HepG2 (cell line): ENCODE data around the gene GALNTL6. TPM values are rescaled to one million over a fixed set of nuclear protein-coding genes. Genes with fewer than 3 reads are reported as not detected.

Experiments
- ATAC-seq: fragments of 200-7000 bp; cut with Tn5 transposase; 3 replicates; pipeline ENCODE4 v1.9.1; 2020; ENCODE audit warnings: mild to moderate bottlenecking, moderate library complexity
- BruUV-seq: library from RNA; stranded (reverse); fragments of 400-500 nt; replicated peaks from 2 replicates; lab custom pipeline; 2021; lab: Mats Ljungman, UMichigan
- CTCF ChIA-PET: fragments of 300-600 bp; formaldehyde crosslinking; extraction: SDS; loops from one replicate; lab custom pipeline; 2021; ENCODE audit warnings: low total read pairs, inconsistent platforms, low intra/inter-chr PET ratio; lab: Yijun Ruan, JAX
- POLR2A ChIA-PET: fragments of 350-600 bp; sonication (Branson Sonifier 250); formaldehyde crosslinking; loops from one replicate; lab custom pipeline; 2020; ENCODE audit warnings: antibody characterized with exemption, inconsistent platforms; lab: Yijun Ruan, JAX
- DNase-seq: peaks from one replicate; pipeline ENCODE4 v3.0.0-alpha.2; 2015; ENCODE audit warnings: low spot score
- FAIRE-seq: peaks from 3 replicates; lab custom pipeline; 2011; peaks lifted over from hg19 to GRCh38; lab: Jason Lieb, UNC
- H2AFZ ChIP-seq: one replicate; pipeline ENCODE4 v1.6.1; 2011; ENCODE audit warnings: low read length, inconsistent platforms
- H3K27ac ChIP-seq: fragments of 300-600 bp; 3 replicates; pipeline ENCODE4 v1.8.0; 2011; ENCODE audit warnings: mixed run types, mild to moderate bottlenecking, mixed read lengths, low read length, inconsistent platforms; ENCODE audit not compliant: insufficient read depth; ENCODE audit errors: extremely low read length
- H3K27me3 ChIP-seq, 2 experiments: fragments of 200-600 bp in 1 of 2; 2 replicates in 1 of 2; 3 replicates in 1 of 2; pipeline versions ENCODE4 v1.6.0 to v1.8.0; 2011; ENCODE audit warnings: low read length in 2 of 2, mild to moderate bottlenecking in 2 of 2, moderate library complexity in 2 of 2, inconsistent platforms in 1 of 2; ENCODE audit not compliant: insufficient read depth in 2 of 2, control insufficient read depth in 1 of 2
- H3K36me3 ChIP-seq, 2 experiments: fragments of 200-600 bp in 1 of 2; replicated peaks in 1 of 2; 2 replicates in 1 of 2; 3 replicates in 1 of 2; pipeline versions ENCODE4 v1.5.1 to v1.8.0; 2011; ENCODE audit warnings: low read length in 2 of 2, inconsistent platforms in 1 of 2; ENCODE audit not compliant: insufficient read depth in 2 of 2, control insufficient read depth in 1 of 2
- H3K4me1 ChIP-seq: 2 replicates; pipeline ENCODE4 v1.5.1; 2012; ENCODE audit warnings: low read length, inconsistent platforms; ENCODE audit not compliant: insufficient read depth
- H3K4me2 ChIP-seq: 2 replicates; pipeline ENCODE4 v1.6.0; 2011; ENCODE audit warnings: low read depth, low read length, inconsistent platforms
- H3K4me3 ChIP-seq, 3 experiments: fragments of 200-600 bp in 1 of 3; sonication (generic), shearing (Covaris generic) in 1 of 3; replicated peaks in 1 of 3; 2 replicates each; pipeline ENCODE4 v1.5.1; 2011 to 2016; ENCODE audit warnings: low read length in 3 of 3, inconsistent platforms in 2 of 3, low read depth in 2 of 3, mild to moderate bottlenecking in 2 of 3, control low read depth in 1 of 3, mixed read lengths in 1 of 3; ENCODE audit not compliant: insufficient read depth in 1 of 3
- H3K79me2 ChIP-seq: one replicate; pipeline ENCODE4 v1.6.1; 2011; ENCODE audit warnings: low read length, inconsistent platforms; ENCODE audit not compliant: insufficient read depth
- H3K9ac ChIP-seq: 2 replicates; pipeline ENCODE4 v1.6.0; 2011; ENCODE audit warnings: mild to moderate bottlenecking, low read depth, low read length, inconsistent platforms; ENCODE audit not compliant: insufficient read depth
- H3K9me3 ChIP-seq: 2 replicates; pipeline ENCODE4 v1.5.1; 2012; ENCODE audit warnings: mild to moderate bottlenecking, low read length
- H4K20me1 ChIP-seq: 2 replicates; pipeline ENCODE4 v1.6.0; 2011; ENCODE audit warnings: inconsistent platforms, mild to moderate bottlenecking, low read length, moderate library complexity; ENCODE audit not compliant: insufficient read depth
- AGO1 ChIP-seq: fragments of 200-400 bp; formaldehyde crosslinking; IDR thresholded peaks from 2 replicates; pipeline ENCODE4 v1.6.1; 2017; ENCODE audit warnings: mild to moderate bottlenecking, low read depth, low read length, moderate library complexity; ENCODE audit not compliant: poor library complexity, severe bottlenecking
- DR1 ChIP-seq: sonication (generic); formaldehyde crosslinking; IDR thresholded peaks from 2 replicates; pipeline ENCODE4 v1.8.0; 2021; ENCODE audit warnings: mild to moderate bottlenecking, missing genetic modification reagents, inconsistent platforms
- EP300 ChIP-seq, 3 experiments: sonication (generic) in 1 of 3; formaldehyde crosslinking in 1 of 3; IDR thresholded peaks; 2 replicates each; pipeline versions ENCODE4 v1.5.1 to v1.6.1; 2011 to 2020; ENCODE audit warnings: low read depth in 2 of 3, low read length in 2 of 3, borderline replicate concordance in 1 of 3, improper control_type of control experiment in 1 of 3, mild to moderate bottlenecking in 1 of 3, missing genetic modification reagents in 1 of 3, moderate library complexity in 1 of 3
- ESRRA ChIP-seq: sonication (generic); formaldehyde crosslinking; IDR thresholded peaks from 2 replicates; pipeline ENCODE4 v1.5.1; 2020; ENCODE audit warnings: mild to moderate bottlenecking, low read depth, missing genetic modification reagents
- FOXJ3 ChIP-seq: sonication (generic); formaldehyde crosslinking; IDR thresholded peaks from 2 replicates; pipeline ENCODE4 v1.4.0; 2020; ENCODE audit warnings: missing genetic modification reagents, mild to moderate bottlenecking, borderline replicate concordance
- RAD21 ChIP-seq: fragments of 450-650 bp; formaldehyde crosslinking; IDR thresholded peaks from 2 replicates; pipeline ENCODE4 v1.5.0; 2020; ENCODE audit warnings: mild to moderate bottlenecking
- SIX1 ChIP-seq: sonication (generic); formaldehyde crosslinking; IDR thresholded peaks from 2 replicates; pipeline ENCODE4 v1.4.0; 2020; ENCODE audit warnings: missing genetic modification reagents, borderline replicate concordance
- SMC3 ChIP-seq: IDR thresholded peaks from 2 replicates; pipeline ENCODE4 v1.6.1; 2011; ENCODE audit warnings: low read length, improper control_type of control experiment
- SP1 ChIP-seq, 2 experiments: fragments of 450-650 bp in 1 of 2; sonication (generic) in 1 of 2; formaldehyde crosslinking in 1 of 2; IDR thresholded peaks; 2 replicates each; pipeline versions ENCODE4 v1.4.0 to v1.6.1; 2016 to 2020; ENCODE audit warnings: missing genetic modification reagents in 1 of 2
- ZFP36L2 ChIP-seq: sonication (generic); formaldehyde crosslinking; IDR thresholded peaks from 2 replicates; pipeline ENCODE4 v1.4.0; 2020; ENCODE audit warnings: missing genetic modification reagents
- ZNF230 ChIP-seq: sonication (generic); formaldehyde crosslinking; IDR thresholded peaks from 2 replicates; pipeline ENCODE4 v1.4.0; 2020; ENCODE audit warnings: mild to moderate bottlenecking, missing genetic modification reagents
- ZNF382 ChIP-seq: sonication (generic); formaldehyde crosslinking; IDR thresholded peaks from 2 replicates; pipeline ENCODE4 v1.5.0; 2020; ENCODE audit warnings: missing genetic modification reagents, mild to moderate bottlenecking, borderline replicate concordance
- ZNF460 ChIP-seq: sonication (generic); formaldehyde crosslinking; IDR thresholded peaks from 2 replicates; pipeline ENCODE4 v1.5.1; 2020; ENCODE audit warnings: missing genetic modification reagents, mild to moderate bottlenecking, borderline replicate concordance
- ZNF496 ChIP-seq: sonication (generic); formaldehyde crosslinking; IDR thresholded peaks from 2 replicates; pipeline ENCODE4 v1.8.1; 2023; ENCODE audit warnings: mild to moderate bottlenecking, moderate library complexity, missing genetic modification reagents; ENCODE audit not compliant: insufficient replicate concordance
- ZNF674 ChIP-seq: sonication (generic); formaldehyde crosslinking; IDR thresholded peaks from 2 replicates; pipeline ENCODE4 v1.5.0; 2020; ENCODE audit warnings: low read depth, mild to moderate bottlenecking, missing genetic modification reagents
- WGBS: methylation state at CpG from one replicate; pipeline ENCODE4 v1.1.6; 2017; ENCODE audit warnings: low lambda C conversion rate; 5-methylcytosine and 5-hydroxymethylcytosine counted together
- in situ Hi-C: cut with HindIII; loops from 2 replicates; pipeline ENCODE4 v1.10.0; 2017; ENCODE audit warnings: low pct_unique_long_range_greater_than_20kb; ENCODE audit not compliant: extremely low pct_ligation_motif_present
- intact Hi-C: fragments of 100-400 bp; cut with micrococcal nuclease; formaldehyde crosslinking; loops from one replicate; pipeline ENCODE4 v1.10.0; 2022; ENCODE audit not compliant: unreplicated experiment
- polyA plus RNA-seq, 8 experiments: library from polyadenylated mRNA; depleted of rRNA in 3 of 8; stranded (reverse) in 7 of 8; unstranded in 1 of 8; fragments of >200 nt; fragmentation: Illumina TruSeq in 4 of 8; extraction: Trizol in 4 of 8; gene quantifications; 2 replicates each; pipeline versions ENCODE4 v1.2.1 to v1.2.3, GENCODE V29; 2011 to 2016; ENCODE audit warnings: low read depth in 4 of 8, missing spikeins in 1 of 8, mixed read lengths in 1 of 8; ENCODE audit not compliant: insufficient read depth in 1 of 8
- total RNA-seq, 5 experiments: library from RNA; depleted of rRNA; stranded (reverse); fragments of >200 nt; fragmentation: Illumina TruSeq; extraction: Trizol; gene quantifications; 2 replicates each; pipeline ENCODE4 v1.2.3, GENCODE V29; 2016; ENCODE audit warnings: low read depth in 1 of 5
- TF ChIP-seq, protein P1 (sequence below), 2 experiments: IDR thresholded peaks; 2 replicates each; pipeline ENCODE4 v1.6.1; 2011 to 2012; ENCODE audit warnings: low read length in 2 of 2, borderline replicate concordance in 1 of 2, low read depth in 1 of 2, mild to moderate bottlenecking in 1 of 2, moderate library complexity in 1 of 2
- TF ChIP-seq, protein P2 (sequence below): sonication (generic); formaldehyde crosslinking; IDR thresholded peaks from 2 replicates; pipeline ENCODE4 v1.5.0; 2020; ENCODE audit warnings: mild to moderate bottlenecking, missing genetic modification reagents

Gene GALNTL6
- total and polyA plus RNA-seq, 2 of the 13 experiments (the other 11 are each of a cell fraction or from before 2014, with no cell fraction given), result not detected

DNA sequence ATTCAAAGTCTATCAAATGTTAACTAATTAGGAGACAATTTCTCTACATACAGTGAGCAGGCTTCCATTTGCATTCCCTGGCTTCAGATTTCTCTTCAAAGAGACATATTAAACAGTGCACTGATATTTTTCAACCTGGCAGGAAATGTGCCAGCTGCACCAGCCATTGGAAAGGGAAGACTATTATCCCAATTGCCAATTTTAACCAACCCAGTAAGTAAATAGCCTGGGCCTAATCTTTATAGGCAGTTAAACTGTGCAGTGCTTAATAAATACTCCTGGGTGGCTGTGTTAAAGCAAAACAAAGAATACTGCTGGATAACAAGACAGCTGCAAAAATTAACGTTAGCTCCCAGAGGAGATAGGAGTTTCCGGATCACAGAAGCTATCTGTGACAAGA lies 1243.5 kb downstream of the GALNTL6 start (continued):
- TF ChIP-seq, protein P1, sequence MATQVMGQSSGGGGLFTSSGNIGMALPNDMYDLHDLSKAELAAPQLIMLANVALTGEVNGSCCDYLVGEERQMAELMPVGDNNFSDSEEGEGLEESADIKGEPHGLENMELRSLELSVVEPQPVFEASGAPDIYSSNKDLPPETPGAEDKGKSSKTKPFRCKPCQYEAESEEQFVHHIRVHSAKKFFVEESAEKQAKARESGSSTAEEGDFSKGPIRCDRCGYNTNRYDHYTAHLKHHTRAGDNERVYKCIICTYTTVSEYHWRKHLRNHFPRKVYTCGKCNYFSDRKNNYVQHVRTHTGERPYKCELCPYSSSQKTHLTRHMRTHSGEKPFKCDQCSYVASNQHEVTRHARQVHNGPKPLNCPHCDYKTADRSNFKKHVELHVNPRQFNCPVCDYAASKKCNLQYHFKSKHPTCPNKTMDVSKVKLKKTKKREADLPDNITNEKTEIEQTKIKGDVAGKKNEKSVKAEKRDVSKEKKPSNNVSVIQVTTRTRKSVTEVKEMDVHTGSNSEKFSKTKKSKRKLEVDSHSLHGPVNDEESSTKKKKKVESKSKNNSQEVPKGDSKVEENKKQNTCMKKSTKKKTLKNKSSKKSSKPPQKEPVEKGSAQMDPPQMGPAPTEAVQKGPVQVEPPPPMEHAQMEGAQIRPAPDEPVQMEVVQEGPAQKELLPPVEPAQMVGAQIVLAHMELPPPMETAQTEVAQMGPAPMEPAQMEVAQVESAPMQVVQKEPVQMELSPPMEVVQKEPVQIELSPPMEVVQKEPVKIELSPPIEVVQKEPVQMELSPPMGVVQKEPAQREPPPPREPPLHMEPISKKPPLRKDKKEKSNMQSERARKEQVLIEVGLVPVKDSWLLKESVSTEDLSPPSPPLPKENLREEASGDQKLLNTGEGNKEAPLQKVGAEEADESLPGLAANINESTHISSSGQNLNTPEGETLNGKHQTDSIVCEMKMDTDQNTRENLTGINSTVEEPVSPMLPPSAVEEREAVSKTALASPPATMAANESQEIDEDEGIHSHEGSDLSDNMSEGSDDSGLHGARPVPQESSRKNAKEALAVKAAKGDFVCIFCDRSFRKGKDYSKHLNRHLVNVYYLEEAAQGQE (IDR thresholded peaks at IDR 0.05; ENCODE audit: borderline replicate concordance in 1 of 2, low read depth in 1 of 2, low read length in 2 of 2), result no peak
- no peak for TF ChIP-seq FOXJ3 (CRISPR knock-in tag)
- TF ChIP-seq ZNF230 (CRISPR knock-in tag), result no peak
- no peak for TF ChIP-seq ZNF382 (CRISPR knock-in tag)
- TF ChIP-seq ESRRA (CRISPR knock-in tag), result no peak
- no peak for TF ChIP-seq SMC3
- no peak for TF ChIP-seq AGO1

DNA sequence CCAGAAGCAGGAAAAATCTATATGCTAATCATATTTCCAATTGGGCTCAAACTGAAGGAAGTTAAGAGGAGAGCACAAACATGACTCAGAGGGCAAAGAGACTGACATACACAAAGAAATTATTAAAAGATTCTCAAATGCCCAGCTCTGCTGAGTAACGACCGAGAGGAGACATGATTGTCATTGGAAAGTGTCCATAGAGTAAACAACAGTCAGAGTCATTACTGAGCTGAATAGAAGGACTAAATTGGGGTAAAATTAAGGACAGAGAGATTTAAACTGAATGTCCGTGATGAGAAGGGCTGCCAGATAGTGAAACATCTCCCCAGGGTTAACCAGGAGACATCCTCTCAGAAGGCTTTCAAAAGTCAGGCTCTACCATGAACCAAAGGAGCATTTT lies 1244.2 kb downstream of the GALNTL6 start:
- Histone ChIP-seq H3K4me2 (no peak overlapping the region), H3K4me3 (no peak overlapping the region), H3K4me1 (no peaks in the 10 kb centered on the region), H3K27ac (no peak overlapping the region), H2AFZ (no peak overlapping the region), H3K36me3 (no peaks in the 10 kb centered on the region), H3K9ac (no peak overlapping the region), H3K27me3 (no peaks in the 10 kb centered on the region), H3K9me3 (no peaks in the 10 kb centered on the region), H4K20me1 (no peaks in the 10 kb centered on the region), H3K79me2 (no peaks in the 10 kb centered on the region)
- in situ Hi-C loops, result no loop called here
- 0% methylated on average over 3 of the region's 3 CpGs for WGBS
- ChIA-PET CTCF (no interaction called here), POLR2A (no interaction called here)
- intact Hi-C loops, result no loop called here
- FAIRE-seq (no peak), DNase-seq (no peak), ATAC-seq (no peak)
- TF ChIP-seq EP300 (IDR thresholded peaks at IDR 0.05; ENCODE audit: low read depth in 2 of 2, low read length in 2 of 2) (no peak), EP300 (CRISPR knock-in tag; IDR thresholded peaks at IDR 0.05; ENCODE audit: borderline replicate concordance) (no peak), ZFP36L2 (CRISPR knock-in tag) (no peak), SP1 (IDR thresholded peaks at IDR 0.05) (no peak), SP1 (CRISPR knock-in tag; IDR thresholded peaks at IDR 0.05) (no peak), DR1 (CRISPR knock-in tag) (no peak), SIX1 (CRISPR knock-in tag) (no peak), RAD21 (CRISPR knock-in tag) (no peak), ZNF460 (CRISPR knock-in tag) (no peak), ZNF674 (CRISPR knock-in tag) (no peak), ZNF496 (CRISPR knock-in tag) (no peak)
- TF ChIP-seq, protein P2, sequence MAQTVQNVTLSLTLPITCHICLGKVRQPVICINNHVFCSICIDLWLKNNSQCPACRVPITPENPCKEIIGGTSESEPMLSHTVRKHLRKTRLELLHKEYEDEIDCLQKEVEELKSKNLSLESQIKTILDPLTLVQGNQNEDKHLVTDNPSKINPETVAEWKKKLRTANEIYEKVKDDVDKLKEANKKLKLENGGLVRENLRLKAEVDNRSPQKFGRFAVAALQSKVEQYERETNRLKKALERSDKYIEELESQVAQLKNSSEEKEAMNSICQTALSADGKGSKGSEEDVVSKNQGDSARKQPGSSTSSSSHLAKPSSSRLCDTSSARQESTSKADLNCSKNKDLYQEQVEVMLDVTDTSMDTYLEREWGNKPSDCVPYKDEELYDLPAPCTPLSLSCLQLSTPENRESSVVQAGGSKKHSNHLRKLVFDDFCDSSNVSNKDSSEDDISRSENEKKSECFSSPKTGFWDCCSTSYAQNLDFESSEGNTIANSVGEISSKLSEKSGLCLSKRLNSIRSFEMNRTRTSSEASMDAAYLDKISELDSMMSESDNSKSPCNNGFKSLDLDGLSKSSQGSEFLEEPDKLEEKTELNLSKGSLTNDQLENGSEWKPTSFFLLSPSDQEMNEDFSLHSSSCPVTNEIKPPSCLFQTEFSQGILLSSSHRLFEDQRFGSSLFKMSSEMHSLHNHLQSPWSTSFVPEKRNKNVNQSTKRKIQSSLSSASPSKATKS (CRISPR knock-in tag), result no peak
- BruUV-seq, result no TSS peak
